HTR-8/SVneo (cell line): ENCODE results near the gene LEMD2.

ENCODE experiments used
- DNase-seq: peaks from one replicate; pipeline ENCODE4 v3.0.0; 2011; ENCODE audit warnings: low spot score, mixed read lengths; ENCODE audit not compliant: insufficient read length
- FAIRE-seq: peaks from 2 replicates; lab custom pipeline; 2011; peaks lifted over from hg19 to GRCh38; lab: Jason Lieb, UNC

The LEMD2 gene

DNA sequence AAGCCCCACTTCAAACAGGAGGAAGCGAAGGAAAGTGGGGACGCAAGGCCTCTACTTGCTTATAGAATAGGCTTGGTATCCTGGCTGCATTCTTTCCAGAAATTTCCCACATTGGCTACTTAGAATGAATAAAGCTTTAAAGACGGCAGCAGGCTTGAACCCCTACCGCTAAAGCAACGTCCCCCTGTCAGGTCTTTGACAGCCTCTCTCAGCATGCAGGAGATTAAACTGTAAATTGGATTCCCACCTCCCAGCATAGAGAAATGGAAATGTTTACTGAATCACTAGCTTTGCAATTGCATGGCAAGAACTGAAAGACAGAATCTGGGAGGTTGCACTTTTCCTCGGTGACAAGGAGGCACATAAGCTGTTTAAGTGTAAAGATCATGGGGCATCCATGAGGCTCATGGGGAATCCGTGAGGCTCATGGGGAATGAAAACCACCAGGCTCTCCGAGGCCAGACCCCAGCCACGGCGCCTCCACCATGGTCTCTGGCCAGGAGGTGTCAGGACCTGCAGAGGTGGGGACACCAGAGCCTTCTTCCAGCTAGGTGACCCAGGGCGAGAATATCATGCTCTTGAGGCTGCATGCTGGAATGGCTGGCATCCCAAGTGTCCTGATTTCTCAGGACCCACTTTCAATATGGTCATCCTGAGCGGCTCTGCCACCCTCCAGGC lies 10.3 kb downstream of the LEMD2 start:
- FAIRE-seq: no peak

DNA sequence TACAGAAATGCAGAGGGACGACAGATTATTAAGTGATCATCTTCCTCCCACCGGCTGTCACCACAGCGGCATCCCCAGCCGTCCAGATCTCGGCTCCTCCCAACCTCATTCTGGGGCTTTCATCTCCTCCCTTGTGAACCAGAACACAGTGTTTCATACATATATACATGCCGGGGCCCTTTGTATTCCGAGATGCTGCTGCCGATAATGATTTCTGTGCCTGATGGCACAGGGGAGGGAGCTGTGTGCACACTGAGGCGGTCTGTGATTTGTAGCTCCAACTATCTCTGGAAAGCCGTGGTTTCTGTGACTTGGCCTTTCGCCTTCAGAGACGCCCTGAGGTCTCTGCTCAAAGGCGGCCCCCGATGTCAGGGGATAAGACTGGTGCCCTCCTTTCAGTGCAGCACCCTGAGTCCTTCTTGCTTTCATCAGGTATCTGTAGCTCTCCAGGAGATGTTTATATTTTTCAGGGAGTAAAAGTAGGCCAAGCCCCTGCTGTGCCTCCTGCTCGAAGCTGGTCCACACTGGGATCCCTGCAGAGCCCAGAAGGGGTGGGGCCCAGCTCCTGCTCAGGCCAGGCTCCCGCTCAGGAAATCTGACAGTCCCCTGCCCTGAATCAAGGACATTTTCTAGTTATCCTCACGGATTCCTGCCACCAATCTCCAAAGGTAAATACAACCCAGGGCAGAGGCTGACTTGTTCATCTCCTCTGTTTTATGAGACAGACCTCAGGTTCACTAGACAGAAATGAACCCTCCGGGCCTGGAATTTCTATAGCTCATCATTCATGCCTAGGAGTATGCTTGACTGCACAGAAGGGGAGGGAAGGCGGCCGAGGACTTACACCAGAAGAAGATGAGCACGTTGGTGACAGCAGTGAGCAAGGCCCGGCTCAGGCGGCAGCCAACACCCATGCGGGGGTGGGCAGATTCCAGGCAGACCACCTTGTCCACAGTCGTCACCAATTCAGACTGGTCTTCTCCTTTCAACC lies 11.2 kb downstream of the LEMD2 start:
- FAIRE-seq (no peak), DNase-seq (no peak)

More for the DNA sequence above, 10.3 kb downstream of the LEMD2 start:
- DNase-seq: no peak

DNA sequence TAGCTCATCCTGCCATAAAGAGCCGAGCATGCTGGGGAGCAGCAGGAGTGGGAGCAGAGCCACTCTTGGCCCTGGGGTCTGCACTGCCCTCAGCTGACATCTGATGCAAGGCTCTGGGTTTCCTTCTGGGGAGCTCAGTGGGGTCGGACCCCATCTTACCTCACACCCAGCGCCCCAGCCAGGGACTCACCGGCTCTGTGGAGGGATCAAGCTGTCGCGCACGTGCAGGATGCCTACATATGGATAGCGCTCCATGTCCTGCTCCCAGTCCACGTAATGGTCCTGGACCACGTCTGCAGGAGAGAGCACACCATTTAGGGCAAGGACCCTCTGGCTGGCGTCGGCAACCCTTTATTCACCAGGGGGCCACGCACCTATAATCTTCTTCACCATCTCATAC lies 12.2 kb downstream of the LEMD2 start:
- DNase-seq (no peak), FAIRE-seq (peak; percentile 16)

DNA sequence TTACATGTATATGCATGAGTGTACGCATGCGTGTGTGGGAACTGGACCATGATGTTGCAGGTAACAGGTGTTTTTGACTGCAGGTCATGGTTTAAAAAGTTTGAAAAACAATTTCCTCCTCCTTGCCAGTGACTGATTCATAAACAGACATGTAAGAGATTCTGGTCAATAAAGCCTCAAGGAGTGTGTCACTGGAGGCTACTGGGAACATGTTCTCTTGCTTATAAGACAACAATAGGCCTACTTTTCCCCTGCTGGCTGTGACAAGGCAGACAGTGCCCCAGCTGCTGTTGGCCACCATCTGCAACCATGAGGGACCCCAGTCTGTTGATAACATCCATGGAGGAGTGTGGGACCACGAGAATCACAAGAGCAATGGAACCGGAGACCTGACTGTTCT lies 12.7 kb downstream of the LEMD2 start:
- DNase-seq: no peak
- peak; percentile 92 for FAIRE-seq

DNA sequence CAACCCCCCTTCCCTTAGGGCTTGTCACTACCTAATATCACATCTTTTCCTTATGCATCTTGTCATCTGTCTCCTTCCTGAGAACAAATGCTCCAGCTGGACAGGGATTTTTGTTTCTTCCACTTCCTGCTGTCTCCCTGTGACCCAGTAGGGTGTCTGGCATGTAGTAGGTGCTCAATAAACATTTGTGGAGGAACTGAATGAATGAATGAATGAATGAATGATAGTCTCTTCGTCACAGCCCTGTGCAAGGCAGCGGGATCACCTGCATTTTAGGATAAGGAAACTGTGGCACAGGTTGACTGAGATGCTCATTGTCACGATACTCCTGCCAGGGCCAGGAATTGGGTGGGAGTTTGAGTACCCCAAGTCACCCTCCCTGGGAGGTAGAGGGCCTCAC lies 14.2 kb downstream of the LEMD2 start:
- DNase-seq (no peak), FAIRE-seq (no peak)

DNA sequence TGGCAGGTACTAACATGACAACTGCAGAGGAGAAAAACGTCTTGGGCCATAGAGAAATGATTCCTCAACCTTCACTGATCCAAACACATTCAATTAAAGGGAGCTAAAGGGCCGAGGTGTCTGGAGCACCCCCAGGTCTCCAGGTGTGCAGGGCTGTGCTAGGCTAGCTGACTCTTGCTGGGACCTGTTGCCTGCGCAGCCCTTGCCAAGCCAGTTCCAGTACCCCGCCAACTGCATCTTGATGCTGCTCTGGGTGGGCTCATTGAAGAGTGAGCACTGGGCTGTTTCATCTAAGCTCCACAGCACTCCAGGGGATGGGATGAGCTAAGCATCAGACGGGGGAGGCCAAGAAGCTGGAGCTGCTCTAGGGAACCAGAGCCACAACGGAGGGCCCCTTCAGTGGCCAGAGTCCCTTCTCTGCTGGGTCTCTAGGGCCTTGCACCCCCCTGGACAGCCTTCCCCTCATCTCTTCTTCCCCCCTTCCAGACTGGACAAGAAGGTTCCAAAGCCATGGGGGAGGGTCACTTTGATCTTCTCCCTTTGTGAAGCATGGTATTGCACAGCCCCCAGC lies 15.9 kb downstream of the LEMD2 start:
- FAIRE-seq (no peak), DNase-seq (no peak)

DNA sequence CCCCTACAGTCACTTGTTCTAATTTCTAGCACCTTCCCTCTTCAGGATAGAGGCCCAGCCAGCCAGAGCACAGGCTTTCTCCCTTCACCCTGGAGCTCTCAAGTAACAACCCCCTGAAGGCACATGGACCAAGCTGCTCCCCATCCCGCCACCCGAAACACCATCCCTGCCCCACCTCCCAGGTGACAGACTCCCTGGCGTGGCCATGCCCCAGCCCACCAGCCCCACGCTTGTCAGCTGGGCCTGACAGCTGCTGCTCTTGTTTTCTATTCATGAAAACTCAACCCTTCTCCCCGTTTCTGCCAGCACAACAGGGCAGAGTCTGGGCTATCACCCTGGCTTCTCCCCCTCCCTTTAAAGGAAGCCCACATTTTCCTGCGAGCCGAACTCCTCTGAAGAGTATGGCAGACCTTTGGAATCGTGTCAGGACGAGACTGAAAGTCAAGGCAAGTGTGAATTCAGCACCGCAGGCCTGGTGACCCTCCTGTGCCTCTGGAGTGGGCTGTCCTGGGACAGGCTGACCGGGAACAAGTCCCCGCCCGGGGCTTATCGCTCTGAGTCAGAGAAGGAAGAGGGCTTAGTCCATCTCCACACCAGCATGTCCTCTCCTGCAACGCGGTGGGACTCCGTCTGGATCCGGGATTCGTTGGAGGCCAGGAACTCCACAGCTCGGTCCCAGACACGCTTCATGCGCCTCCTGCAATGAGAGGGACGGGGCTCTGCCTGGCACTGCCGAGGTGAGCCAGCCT lies 16.7 kb downstream of the LEMD2 start:
- FAIRE-seq (no peak), DNase-seq (no peak)

DNA sequence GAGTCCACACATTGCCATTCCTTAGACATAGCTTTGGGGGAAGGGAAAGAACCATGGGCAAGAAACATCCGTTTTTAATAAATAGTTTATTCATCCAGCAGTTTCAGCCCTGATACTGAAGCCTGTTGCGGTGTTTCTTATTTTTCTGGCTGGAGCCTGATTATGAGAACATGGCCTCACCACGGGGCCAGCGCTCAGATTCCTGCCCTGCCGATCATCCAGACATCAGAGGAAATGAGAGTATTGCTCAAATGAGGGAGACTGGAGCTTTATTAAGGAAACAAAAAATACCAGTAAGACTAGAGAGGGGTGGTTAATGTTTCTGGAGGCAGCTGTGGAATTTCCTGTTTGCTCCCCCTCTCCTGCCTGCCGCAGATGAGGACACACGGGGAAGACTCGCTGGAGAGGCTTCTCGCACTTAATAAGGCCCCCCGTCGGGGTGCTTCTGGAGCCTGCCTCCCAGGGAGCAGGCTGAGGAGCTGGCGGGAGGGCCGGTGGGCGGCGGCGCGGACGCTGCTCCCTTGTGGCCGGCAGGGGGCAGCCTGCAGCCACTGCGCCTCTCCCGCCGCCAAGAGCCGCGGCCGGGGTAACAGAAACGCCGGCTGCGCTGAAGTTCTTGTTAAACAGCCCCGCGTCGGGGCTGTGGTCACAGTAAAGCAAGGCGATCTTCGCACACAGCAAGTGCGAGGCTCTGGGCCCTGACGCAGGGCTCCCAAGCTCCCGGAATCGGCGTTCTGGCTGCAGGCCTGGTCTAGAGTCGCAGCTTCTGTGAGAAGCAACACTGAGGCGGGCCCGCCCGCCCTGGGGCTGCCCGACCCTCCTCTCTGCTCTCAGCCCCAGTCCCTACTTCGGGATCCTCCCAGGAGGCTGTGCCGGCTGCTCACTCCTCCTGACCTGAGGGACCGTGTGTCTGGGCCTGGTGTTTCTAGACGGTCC lies 17.5 kb downstream of the LEMD2 start:
- DNase-seq: peak; percentile 83
- peak; percentile 40 for FAIRE-seq

DNA sequence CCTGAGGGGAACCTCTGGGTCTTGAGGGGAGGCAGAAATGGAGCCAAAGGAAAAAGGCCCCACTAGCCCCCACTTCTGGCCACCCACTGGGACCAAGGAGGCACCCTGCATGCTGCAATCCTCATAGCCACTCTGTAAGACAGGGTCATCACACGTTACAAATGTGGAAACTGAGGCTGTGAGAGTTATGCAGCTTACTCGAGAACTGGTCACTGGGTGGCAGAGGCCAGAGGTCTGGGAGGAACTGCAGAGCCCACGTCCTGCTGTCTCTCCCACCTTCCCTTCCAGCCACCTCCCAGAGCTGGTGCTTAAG lies 18.1 kb downstream of the LEMD2 start:
- DNase-seq (no peak), FAIRE-seq (peak; percentile 52)

DNA sequence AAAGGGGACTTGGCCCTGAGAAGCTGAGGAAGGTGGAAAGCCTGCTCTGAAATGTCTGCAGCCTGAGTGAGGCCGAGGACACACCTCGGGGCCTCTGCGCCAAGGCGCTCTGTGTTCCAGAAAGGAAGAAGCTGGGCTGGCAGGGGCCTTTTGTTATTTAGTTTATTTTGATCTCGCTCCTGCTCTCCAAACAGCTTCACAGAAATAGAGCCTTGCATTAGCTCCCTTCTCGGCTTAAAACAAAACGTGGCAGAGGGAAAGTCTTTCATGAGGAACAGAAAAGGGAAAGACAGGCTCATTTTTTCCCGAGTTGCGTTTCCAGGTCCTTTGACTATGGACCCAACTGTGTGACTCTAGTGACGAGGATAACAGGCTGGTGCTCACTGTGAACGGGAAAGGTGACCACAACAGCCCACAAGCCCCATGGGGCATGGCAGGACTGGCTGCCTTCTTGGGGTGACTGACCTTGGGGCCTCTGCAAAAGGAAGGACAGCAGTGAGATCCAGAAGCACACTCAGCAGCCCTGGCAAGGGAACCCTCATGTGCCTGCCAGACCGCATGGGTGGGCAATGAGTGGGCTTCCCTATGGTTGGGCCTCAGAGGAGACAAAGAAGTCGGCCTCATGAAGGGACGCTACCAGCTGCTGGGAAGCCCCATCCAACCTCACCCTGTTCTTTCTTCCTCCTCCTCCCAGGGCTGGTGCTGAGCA lies 18.7 kb downstream of the LEMD2 start:
- DNase-seq: no peak
- no peak for FAIRE-seq

DNA sequence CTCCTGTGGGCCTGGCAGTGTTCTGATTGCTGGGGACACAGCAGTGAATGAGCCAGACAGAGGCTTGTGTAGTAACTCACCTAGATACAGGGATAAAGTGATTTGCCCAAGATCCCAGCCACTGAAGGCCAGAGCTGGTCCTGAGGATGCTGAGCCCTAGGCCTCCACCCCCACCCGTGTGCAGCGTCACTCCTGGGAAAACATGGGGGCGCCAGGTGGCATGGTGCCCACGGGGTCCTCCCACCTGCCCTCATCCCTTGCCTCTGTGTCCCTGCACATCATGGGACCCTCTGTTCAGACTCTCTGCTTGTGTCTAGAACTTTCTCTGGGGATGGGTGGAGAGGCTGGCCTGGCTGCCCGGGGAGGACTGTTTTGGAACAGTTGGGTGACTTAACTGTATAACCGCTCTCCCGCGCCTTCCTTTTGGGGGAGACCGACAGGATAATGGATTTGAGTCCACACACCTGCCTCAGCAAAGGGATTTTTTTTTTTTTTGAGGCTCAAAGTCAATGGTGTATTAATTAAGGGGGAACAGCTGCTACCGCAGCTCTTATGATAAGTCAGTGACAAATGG lies 19.6 kb downstream of the LEMD2 start:
- FAIRE-seq (no peak), DNase-seq (no peak)

DNA sequence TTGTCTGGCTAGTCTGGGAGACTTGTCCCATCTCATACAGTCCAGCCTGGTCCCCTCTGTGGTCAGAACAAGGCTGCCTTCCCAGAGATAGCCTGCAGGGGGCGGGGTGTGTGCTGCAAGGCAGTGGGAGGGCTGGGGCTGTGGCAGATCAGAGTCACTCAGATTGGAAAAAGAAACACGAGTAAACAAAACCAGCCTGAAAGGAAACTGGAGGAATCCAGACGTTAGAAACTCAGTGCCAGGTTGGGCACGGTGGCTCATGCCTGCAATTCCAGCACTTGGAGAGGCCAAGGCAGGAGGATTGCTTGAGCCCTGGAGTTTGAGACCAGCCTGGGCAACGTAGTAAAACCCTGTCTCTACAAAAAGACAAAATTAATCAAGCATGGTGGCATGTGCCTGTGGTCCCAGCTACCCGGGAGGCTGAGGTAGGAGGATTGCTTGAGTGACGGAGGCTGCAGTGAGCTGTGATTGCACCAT lies 20.2 kb downstream of the LEMD2 start:
- DNase-seq (peak; percentile 87), FAIRE-seq (peak; percentile 74)

DNA sequence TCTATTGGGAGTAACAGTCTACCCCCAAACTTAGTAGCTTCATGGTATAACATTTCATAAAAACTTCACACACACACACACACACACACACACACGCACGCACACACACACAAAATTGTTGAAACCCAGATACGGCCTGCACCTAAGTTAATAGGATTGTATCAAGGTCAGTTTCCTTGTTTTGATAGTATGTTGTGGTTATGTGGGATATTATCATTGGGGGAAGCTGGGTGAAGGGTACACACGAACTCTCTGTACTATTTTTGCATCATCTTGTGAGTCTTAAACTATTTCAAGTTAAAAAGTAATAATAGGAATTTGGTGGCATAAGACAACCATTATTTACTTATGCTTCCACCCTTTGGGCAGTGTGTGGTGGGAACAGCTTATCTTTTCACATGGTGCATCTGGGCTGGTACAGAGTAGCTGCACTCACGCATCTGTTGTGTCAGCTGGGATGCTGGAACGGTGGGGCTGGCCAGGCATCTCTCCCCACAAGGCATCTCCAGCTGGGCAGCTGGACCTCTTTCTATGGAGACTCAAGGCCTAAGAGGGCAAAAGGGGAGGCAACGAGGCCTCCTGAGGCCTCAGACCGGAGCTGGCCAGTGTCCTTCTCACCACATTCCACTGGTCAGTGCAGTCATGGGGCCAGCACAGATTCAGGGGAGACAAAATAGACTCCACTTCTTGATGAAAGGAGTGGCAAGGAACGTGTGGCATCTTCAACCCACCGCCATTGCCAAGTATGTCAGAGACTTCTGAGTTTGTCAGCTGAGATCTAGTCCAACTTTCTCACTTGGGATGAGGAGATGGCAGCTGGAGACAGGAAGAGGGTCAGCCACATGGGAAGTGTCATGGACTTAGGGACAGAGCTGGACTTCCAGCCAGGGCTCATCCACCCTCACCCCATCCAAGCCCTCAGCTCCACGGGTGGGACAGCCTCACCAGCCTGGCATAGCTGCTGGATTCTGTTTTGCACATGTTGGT lies 21.7 kb downstream of the LEMD2 start:
- FAIRE-seq (no peak), DNase-seq (no peak)

DNA sequence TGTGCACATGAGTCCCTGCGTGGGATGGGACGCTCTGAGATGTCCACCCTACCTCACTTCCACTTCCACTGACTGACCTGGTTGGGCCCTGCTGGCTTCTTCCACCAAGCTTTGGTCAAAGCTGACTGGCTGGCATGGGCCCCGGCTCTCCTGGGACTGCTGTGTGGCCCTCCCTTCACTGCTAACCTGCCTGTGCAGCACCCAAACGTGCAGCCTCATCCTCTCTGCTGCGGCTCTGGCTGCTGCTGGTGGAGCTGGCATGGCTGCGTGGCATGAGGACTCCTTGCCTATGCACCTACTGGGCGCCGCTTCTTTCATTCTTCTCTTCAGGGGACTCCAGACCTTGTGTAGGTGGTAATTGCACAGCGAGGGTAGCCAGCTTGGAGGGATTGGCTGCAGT lies 23.6 kb downstream of the LEMD2 start:
- FAIRE-seq: no peak
- no peak for DNase-seq

DNA sequence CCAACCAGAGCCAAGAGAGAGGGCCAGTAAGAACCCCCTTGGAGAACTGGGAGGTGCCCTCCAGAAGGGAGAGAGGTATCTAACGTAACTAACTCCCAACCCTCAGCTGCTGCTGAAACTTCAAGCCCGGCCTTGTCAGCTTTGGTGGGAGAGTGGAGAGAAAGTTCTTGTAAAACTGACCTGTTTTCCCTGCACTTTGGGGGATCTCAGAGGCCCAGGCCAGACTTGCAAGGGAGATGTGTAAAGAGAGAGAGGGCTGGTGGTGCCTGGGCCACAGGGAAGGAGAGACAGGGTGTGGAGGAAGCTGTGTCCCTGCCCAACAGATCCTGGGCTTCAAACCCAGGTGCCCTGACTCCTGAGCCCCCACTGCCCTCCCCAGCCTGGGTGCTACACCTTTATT lies 24.9 kb downstream of the LEMD2 start:
- FAIRE-seq (no peak), DNase-seq (no peak)

DNA sequence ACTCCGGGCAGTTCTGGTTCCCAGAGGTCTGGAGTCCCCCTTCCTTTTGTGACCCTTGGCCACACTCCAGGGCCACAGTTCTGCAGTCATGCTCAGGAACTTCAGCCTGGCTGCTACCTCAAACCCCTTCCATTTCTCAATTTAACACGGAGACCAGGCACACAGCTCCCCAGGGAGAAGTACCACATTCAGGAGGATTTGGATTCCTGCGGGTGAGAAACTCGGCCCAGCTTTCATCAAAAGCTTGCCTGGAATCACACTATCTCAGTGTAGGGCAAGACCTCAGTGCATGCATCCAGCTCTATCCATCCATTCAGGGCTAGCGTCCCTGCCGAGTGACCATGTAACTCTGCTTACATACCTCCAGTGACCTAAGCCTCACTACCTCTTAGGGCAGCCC lies 25.4 kb downstream of the LEMD2 start:
- no peak for FAIRE-seq
- no peak for DNase-seq

DNA sequence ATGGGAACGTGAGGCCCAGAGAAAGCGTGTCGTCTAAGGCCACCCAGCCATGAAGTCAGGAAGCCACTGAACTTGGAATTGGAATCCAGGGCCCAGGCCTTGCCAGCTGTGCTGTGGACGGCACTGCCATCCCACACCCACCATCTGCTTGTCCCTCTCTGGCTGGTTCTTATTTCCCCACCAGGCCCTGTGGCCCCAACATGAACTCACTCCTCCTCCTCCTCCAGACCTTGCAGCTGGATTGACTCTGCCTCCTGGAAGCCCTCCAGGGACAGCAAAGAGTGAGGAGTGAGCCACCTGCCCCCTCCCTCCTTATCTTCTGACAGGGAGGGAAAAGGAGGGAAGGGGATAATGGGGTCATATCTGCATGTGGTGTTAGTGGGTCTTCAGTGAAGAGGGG lies 26.2 kb downstream of the LEMD2 start:
- DNase-seq: no peak
- no peak for FAIRE-seq
